ENCODE results near the gene MMP20.

Gene MMP20

DNA sequence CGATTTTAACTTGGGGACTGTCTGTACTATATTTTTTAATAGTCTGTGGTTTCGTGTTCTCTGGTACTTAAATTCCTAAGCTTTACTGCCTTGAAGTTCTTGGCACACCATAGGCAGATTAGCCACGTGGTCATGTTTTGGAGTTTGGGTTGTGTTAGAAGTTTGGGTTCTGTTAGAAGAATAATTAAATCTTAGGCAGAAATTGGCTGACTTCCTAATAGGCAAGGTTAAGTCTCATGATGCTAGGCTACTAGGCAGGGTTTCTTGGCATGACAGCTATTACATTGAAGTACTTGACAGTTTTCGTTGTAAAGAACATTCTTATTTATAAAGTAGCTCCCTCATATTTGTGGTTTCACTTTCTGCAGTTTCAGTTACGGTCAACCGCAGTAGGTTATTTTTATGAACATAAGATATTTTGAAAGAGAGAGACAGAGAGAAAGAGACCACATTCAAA lies 64.5 kb downstream of the MMP20 start:
- in situ Hi-C loops (cut with HindIII; ENCODE audit: low sequenced_read_pairs), result no loop called here

DNA sequence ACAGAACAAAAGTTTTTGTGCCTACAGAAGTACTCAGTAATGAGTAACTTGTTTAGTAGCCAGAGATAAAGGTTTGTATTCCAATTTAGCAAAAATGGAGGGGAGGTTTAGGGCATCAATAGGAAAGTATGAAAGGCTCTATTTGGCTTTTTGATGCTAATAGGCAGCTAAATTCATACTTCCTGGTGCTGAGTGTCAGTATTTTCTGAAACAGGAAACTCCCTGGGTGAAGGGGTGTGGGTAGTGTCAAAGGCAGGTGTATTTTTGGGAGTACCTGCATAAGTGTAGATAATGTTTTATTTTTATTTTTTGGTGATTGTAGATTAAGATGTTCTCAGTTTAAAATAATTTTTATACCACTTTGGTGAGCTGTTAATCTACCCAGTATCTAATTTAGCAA lies 65.3 kb downstream of the MMP20 start:
- in situ Hi-C loops (cut with HindIII; ENCODE audit: low sequenced_read_pairs), result no loop called here

DNA sequence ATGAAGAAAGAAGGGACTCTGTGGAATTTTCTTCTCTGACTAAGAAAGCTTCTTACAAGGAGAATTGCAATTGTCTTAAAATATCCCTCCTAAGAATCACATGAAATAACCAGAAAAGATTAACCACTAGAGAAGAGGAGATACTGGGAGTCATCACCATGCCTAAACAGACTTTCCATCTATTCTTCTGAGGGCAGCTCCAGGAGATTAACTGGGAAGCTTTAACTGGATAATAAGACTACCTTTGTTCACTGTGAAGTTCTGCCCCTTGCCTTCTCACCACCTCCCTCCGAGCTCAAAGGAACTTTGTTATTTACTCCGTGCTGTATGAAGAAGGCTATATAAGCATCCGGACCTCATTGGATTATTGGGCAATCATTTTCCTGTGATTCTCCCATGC lies 70.0 kb downstream of the MMP20 start:
- in situ Hi-C loops (cut with HindIII; ENCODE audit: low sequenced_read_pairs), result no loop called here

- in situ Hi-C loops (cut with HindIII; ENCODE audit: low sequenced_read_pairs), result no loop called here
Measured at GRCh38 chr11:102553835-102554282, 71.3 kb downstream of the MMP20 start.

- in situ Hi-C loops (cut with HindIII; ENCODE audit: low sequenced_read_pairs), result no loop called here
Measured at GRCh38 chr11:102552447-102553194, 72.5 kb downstream of the MMP20 start.

GRCh38 chr11:102552020-102552419 lies 73.1 kb downstream of the MMP20 start:
- in situ Hi-C loops (cut with HindIII; ENCODE audit: low sequenced_read_pairs), result no loop called here

- in situ Hi-C loops (cut with HindIII; ENCODE audit: low sequenced_read_pairs), result no loop called here
Measured at GRCh38 chr11:102551169-102551781, 73.9 kb downstream of the MMP20 start.

GRCh38 chr11:102546923-102547471 lies 78.1 kb downstream of the MMP20 start:
- in situ Hi-C loops (cut with HindIII; ENCODE audit: low sequenced_read_pairs), result no loop called here

GRCh38 chr11:102546427-102546826 lies 78.7 kb downstream of the MMP20 start:
- in situ Hi-C loops (cut with HindIII; ENCODE audit: low sequenced_read_pairs), result no loop called here

- in situ Hi-C loops (cut with HindIII; ENCODE audit: low sequenced_read_pairs), result no loop called here
Measured at GRCh38 chr11:102545701-102546100, 79.4 kb downstream of the MMP20 start.

- in situ Hi-C loops (cut with HindIII; ENCODE audit: low sequenced_read_pairs), result no loop called here
Measured at GRCh38 chr11:102544594-102544993, 80.5 kb downstream of the MMP20 start.

DNA sequence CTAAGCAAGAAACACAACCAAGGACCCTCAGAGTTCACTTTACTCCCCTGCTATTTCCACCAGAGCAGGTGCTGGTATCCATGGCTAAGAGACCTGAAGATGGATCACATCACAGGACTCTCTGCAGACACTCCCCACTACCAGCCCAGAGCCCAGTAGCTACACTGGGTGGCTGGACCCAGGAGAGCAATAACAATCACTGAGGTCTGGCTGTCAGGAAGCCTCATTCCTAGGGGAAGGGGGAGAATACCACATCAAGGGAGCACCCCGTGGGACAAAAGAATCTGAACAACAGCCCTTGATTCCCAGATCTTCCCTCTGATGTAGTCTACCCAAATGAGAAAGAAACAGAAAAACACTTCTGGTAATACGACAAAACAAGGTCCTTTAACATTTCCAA lies 85.6 kb downstream of the MMP20 start:
- in situ Hi-C loops (cut with HindIII; ENCODE audit: low sequenced_read_pairs), result no loop called here

GRCh38 chr11:102538932-102539331 lies 86.2 kb downstream of the MMP20 start:
- in situ Hi-C loops (cut with HindIII; ENCODE audit: low sequenced_read_pairs), result no loop called here

- in situ Hi-C loops (cut with HindIII; ENCODE audit: low sequenced_read_pairs), result no loop called here
Measured at GRCh38 chr11:102534261-102534872, 90.8 kb downstream of the MMP20 start.

GRCh38 chr11:102530558-102530957 lies 94.6 kb downstream of the MMP20 start, which contains the start of gene MMP7:
TSS of gene MMP7 (minus strand) at chr11:102530747. CDS start at chr11:102530700, 47 bp downstream.
- in situ Hi-C loops (cut with HindIII; ENCODE audit: low sequenced_read_pairs), result no loop called here

- in situ Hi-C loops (cut with HindIII; ENCODE audit: low sequenced_read_pairs), result no loop called here
Measured at GRCh38 chr11:102528618-102529017, 96.5 kb downstream of the MMP20 start.

DNA sequence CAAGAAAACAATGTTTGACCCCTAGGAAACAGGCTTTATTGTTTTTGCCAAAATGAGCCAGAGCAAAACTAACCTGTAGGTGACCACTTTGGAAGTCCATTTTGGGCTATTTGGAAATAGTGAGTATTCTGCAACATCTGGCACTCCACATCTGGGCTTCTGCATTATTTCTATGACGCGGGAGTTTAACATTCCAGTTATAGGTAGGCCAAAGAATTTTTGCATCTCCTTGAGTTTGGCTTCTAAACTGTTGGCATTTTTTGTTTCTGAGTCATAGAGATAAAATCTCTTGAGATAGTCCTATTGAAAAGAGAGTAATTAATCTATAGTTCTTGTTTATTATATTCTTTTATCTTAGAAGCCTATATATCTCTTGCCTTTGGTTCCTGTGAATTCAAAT lies 97.4 kb downstream of the MMP20 start:
- in situ Hi-C loops (cut with HindIII; ENCODE audit: low sequenced_read_pairs), result no loop called here

DNA sequence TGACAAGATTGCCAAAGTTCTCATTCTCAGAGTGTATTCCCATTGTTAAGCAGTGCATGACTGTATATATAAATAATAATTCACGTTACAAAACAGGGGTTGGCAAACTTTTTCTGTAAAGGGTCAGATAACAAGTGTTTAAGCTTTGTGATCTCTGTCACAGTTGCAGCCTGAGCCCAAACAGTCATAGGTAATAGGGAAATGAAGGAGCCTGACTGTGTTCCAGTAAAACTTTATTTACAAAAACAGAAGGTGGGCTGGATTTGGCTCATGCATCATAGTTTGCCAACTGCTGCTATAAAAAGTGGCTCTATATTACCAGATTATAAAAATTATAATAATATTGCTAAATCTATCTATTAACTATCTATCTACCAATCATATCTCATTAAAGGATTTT lies 98.1 kb downstream of the MMP20 start:
- in situ Hi-C loops (cut with HindIII; ENCODE audit: low sequenced_read_pairs), result no loop called here

Measured in DLD1 (cell line).